GM19452 (cell line): ENCODE data around the gene UGDH.
"Not testable (repeated sequence)": the region's sequence is repeated elsewhere in the genome, so short reads cannot be mapped to it uniquely, and the experiment has no call there.

Experiments
- ATAC-seq: cut with Tn5 transposase; IDR thresholded peaks from one replicate; pipeline ENCODE4 v1.9.1; 2021; ENCODE audit not compliant: unreplicated experiment

Gene UGDH

DNA sequence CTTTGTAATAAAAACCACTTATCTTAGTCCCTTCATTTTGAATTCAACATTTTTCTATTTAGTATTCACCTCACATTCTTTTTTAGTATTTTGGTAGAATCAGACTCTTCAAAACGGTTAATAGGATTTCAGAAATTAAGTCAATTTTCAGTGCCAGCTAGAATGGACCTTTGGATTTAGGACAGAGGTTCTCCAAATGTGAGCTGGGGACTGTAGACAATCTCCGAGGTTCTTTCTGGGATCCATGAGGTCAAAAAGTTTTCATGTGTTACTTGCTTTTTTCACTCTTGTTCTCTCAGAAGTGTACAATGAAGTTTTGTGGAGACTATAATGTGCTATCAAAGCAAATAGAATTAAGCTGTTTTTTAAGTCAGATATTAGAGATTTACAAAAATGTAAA is 2.3 kb upstream of the UGDH start:
- no peak for ATAC-seq

DNA sequence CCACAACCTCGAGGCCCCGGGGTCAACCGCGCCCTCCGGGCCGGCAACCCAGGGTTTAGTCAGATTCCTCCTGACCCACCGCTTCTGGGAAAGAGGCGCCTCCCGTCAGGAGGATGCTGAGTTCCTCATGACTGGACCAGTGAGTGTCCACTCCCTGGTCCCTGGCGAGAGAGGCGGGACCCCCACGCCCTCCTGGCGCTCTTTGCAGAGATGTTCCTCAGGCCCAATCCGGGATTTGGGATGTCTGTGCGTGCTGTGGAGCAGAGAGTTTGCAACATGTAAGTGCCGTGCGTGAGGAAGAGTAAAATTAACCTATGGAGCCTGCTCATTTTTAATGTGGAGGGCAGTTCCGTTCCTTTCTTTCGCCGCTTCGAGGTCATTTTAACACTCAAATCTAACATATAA is 824 bp upstream of the UGDH start:
- no peak for ATAC-seq

DNA sequence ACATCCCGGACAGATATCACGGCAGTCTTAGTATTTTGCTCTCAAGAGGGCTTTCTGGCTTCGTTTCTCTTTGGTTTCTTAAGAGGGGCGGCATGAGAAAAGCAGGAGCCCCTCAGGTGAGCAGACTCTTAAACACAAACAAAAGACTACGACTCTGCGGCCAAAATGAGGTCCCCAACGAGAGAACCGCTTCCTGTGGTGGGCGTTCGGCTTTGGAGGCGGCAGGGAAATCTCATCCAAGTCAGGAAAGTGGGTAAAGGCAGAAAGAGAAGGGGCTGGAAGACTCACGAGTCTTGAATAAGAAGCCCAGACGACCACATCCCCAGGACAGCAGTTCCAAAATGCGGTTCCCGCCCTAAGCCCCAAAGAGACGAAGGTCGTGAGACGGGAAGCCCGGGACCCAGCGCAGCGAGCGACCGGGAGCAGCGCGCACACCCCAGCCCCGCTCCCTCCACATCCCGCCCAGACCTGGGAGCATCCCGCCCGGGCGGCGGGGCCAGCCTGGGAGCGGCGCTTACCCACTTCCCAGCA is 409 bp downstream of the UGDH start:
- no peak for ATAC-seq

- ATAC-seq: no peak
These were observed 1.2 kb downstream of the UGDH start for GRCh38 chr4:39525822-39526690.

DNA sequence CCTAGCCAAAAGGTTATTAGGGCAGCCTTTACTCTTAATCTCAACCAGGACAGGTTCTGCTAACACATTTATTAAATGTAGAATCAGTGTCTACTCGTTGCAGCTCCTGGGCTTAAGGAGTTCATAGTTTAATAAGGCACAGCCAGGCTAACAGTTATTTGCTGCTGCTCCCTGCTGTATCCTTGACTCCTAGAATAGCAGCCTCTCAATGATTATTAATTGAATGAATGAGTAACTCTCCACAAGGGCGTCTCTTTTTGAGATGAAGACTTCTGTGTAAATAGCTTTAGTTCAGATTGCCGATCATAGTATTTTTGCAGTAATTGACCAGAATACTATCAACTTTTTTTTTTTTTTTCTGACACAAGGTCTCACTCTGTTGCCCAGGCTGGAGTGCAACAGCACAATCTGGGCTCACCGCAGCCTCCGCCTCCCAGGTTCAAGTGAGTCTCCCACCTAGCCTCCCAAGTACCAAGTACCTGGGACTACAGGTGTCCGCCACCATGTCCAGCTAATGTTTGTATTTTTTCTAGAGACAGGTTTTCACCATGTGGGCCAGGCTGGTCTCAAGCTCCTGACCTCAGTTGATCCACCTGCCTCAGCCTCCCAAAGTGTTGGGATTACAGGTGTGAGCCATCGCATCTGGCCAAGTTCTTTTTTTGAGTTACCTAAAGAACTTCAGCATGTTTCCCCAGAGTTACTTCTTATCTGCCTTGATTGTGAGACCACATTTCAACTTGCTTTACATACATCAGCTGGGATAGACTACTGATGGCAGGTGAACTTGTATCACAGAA is 2.9 kb downstream of the UGDH start:
- no peak for ATAC-seq

- ATAC-seq: no peak
These were observed 5.2 kb downstream of the UGDH start for GRCh38 chr4:39522068-39522467.

DNA sequence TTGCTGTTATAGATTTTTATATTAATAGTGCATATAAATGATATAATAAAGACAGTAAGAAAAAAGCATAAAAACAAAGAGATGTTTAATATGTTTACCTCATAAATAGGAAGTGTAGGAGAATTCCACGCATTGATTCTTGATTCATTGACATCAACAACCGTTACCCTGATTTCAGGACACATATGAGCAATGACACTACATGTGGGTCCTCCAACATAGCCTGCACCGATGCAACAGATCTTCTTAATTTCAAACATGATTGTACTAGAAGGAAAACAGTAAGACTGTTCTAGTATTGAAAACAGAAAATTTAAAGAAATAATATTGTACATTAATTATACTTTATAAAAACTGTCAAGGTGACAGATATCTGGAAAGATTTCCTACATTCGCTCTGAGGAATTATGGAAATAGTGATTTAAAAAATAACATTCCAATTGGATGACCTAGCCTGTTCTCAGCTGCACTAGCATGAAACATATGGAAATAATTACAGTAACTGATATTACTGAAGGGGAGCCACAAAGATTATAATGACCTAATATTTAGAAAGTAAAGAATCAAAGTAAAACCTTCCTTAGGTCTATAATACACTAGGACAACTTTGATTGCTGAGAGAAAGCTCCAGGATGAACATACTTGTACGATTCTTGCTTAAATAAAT is 5.9 kb downstream of the UGDH start:
- no peak for ATAC-seq

DNA sequence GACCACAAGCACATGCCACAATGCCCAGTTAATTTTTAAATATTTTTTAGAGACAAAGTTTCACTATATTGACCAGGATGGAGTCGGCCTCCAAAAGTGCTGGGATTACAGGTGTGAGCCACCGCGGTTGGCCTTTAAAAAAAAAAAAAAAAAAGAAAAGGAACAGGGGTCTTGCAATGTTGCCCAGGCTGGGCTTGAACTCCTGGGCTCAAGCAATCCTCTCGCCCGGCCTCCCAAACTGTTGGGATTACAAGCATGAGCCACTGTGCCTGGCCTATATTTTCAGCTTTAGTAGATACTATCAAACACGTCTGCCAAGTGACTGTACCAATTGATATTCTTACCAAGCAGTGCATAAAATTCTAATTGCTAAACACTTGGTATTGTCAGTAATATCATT is 8.8 kb downstream of the UGDH start:
- ATAC-seq: no peak

DNA sequence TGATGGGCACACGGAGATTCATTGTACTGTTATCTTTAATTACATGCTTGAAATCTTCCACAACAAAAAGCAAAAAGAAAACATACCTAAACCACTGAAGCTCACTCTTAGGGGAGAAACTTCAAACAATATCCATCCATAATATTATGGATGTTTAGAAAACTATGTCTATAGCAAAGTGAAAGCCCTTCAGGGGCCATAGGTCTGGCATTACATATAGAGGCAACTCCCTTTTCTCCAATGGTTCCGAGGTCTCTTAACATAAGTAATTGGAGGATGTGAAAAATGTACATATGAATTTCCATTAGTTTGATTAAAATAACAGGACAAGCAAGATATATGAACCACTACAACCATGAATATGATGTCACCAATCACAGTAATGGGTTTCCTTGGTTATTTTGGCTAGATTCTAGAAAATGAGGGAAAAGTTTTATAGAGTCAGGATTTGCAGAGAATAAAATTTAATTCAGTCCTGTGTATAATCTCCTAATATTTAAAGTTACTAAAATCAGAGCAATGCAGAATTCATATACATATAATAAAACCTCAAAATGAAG is 10.8 kb downstream of the UGDH start:
- no peak for ATAC-seq

DNA sequence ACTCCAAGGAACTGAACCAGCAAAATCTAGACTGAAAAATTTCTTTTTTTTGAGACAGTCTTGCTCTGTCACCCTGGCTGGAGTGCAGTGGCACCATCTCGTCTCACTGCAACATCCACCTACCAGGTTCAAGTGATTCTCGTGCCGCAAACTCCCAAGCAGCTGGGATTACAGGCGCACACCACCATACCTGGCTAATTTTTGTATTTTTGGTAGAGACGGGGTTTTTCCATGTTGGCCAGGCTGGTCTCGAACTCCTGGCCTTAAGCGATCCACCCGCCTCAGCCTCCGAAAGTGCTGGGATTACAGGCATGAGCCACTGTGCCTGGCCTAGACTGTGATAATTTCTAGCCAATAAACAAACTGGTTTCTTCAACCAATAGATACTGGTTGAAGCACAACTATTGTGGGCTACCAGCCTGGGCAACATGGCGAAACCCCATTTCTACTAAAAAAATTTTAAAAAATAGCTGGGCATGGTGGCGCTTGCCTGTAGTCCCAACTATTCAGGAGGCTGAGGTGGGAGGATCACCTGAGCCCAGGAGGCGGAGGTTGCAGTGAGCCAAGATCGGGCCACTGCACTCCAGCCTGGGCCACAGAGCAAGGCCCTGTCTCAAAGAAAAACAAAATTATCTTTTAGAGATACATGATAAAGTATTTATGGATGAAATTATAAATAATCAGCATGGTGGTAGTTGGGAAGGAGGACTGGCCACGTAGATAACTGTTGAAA is 11.4 kb downstream of the UGDH start:
- not testable (repeated sequence) for ATAC-seq

GRCh38 chr4:39514888-39515401 is 12.3 kb downstream of the UGDH start:
- ATAC-seq: no peak

- ATAC-seq: not testable (repeated sequence)
These were observed 13.0 kb downstream of the UGDH start for GRCh38 chr4:39514266-39514665.

DNA sequence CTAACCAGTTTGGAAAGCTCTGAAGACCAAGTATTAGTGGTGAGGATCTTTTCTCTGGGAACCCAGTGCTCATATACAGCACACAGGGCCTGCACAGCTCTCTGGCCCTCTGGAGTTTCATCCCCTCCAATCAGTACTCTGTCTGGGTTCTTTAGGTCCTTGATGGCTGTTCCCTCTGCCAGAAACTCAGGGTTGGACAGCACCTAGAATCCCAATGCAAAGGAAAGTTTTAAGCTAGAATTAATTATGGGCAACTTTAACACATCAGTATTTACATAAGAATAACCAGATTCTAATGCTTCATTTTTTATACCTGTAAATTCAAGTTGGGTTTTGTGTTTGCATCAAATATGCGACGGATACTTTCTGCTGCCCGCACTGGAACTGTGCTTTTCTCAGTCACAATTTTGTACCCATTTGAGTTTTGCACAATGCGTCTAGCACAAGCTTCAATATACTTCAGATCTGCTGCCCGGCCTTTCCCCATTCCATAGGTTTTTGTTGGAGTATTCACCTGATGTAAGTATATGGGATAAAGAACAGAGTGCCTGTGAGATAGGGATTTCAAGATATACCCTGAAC is 16.8 kb downstream of the UGDH start:
- no peak for ATAC-seq

DNA sequence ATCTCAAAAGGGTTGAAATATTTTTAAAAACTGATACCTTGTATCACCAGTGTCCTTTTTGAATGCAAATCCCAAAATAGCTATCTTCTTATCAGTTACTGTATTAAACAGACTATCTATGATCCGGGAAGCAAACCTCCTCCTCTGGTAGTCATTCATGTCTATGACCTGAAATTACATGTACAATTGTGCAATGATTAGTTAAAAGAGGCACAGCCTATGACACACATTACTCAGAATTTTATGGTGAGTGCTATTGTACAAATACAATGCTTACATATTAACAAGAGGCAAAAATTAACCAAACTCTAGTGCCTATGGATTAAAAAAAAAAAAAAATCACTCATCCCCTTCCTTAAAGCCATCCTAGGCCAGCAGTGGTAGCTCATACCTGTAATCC is 21.7 kb downstream of the UGDH start:
- no peak for ATAC-seq

DNA sequence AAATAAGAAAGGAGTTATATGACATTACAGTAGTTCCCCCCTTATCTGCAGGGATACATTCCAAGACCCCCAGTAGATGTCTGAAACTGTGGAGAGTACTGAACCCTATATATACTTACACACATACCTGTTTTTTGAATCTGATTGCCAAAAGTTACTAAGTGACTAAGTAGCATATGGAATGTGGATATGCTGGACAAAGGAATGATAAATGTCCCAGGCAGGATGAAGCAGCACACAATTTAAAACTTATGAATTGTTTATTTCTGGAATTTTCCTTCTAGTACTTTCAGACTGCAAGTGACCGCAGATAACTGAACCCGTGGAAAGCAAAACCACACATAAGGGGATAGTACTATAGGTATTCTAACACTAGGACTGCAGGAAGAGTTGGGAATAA is 22.7 kb downstream of the UGDH start:
- ATAC-seq: no peak

DNA sequence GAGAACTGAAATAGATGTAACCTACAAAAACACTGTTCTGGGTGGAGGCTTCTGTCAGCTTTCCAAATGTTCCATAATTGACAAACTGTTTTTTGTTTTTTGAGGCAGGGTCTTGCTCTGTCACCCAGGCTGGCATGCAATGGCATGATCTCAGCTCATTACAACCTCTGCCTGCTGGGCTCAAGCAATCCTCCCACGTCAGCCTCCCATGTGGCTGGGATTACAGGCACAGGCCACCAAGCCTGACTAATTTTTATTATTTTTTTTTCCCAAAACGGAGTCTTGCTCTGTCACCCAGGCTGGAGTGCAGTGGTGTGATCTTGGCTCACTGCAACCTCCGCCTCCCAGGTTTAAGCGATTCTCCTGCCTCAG is 24.6 kb downstream of the UGDH start:
- not testable (repeated sequence) for ATAC-seq

GRCh38 chr4:39502019-39502663 is 25.1 kb downstream of the UGDH start:
- no peak for ATAC-seq

- ATAC-seq: no peak
These were observed 28.6 kb downstream of the UGDH start for GRCh38 chr4:39498727-39499020.

- ATAC-seq: no peak
These were observed 29.1 kb downstream of the UGDH start for GRCh38 chr4:39497909-39498726.
